H1 (cell line): ENCODE results near the gene TMED8. TPM values are rescaled to one million over a fixed set of nuclear protein-coding genes. Genes with fewer than 3 reads are reported as not detected.
A peak's percentile ranks its signal among the peaks of the same experiment; 100 is the strongest.
"Not testable (repeated sequence)": the region's sequence is repeated elsewhere in the genome, so short reads cannot be mapped to it uniquely, and the experiment has no call there.

Source experiments
- CTCF ChIA-PET: fragments of 300-600 bp; sonication (Branson Sonifier 250); formaldehyde crosslinking; loops from one replicate; lab custom pipeline; 2021; ENCODE audit not compliant: partially characterized antibody; lab: Charles Lee
- POLR2A ChIA-PET: fragments of 300-600 bp; sonication (Branson Sonifier 250); formaldehyde crosslinking; loops from one replicate; lab custom pipeline; 2021; ENCODE audit warnings: inconsistent platforms; ENCODE audit not compliant: partially characterized antibody; lab: Charles Lee
- DNase-seq, 2 experiments: peaks; one replicate each; pipeline versions ENCODE4 v3.0.0 to v3.0.0-alpha.2; 2010 to 2022; ENCODE audit warnings: low spot score in 2 of 2, low read depth in 1 of 2, mixed read lengths in 1 of 2
- FAIRE-seq: peaks from 2 replicates; lab custom pipeline; 2011; peaks lifted over from hg19 to GRCh38; lab: Jason Lieb, UNC
- H2AFZ ChIP-seq: 2 replicates; pipeline ENCODE4 v1.8.1; 2012; ENCODE audit warnings: low read length, inconsistent platforms
- H2AK5ac ChIP-seq: 2 replicates; pipeline ENCODE4 v1.6.1; 2013; ENCODE audit warnings: low read depth, low read length
- H2BK120ac ChIP-seq: replicated peaks from 2 replicates; pipeline ENCODE3; 2013; ENCODE audit warnings: low read depth, low read length, inconsistent platforms
- H2BK12ac ChIP-seq: 2 replicates; pipeline ENCODE4 v1.6.1; 2013; ENCODE audit warnings: low read depth, low read length
- H2BK15ac ChIP-seq: 2 replicates; pipeline ENCODE4 v1.6.1; 2013; ENCODE audit warnings: low read length
- H2BK20ac ChIP-seq: 2 replicates; pipeline ENCODE4 v1.6.1; 2013; ENCODE audit warnings: low read length
- H2BK5ac ChIP-seq: 2 replicates; pipeline ENCODE4 v1.6.1; 2013; ENCODE audit warnings: low read depth, low read length
- H3K14ac ChIP-seq: 2 replicates; pipeline ENCODE4 v1.6.1; 2013; ENCODE audit warnings: inconsistent platforms; ENCODE audit not compliant: insufficient read length
- H3K18ac ChIP-seq: 2 replicates; pipeline ENCODE4 v1.6.1; 2013; ENCODE audit warnings: low read length; ENCODE audit errors: extremely low read depth
- H3K23ac ChIP-seq: 2 replicates; pipeline ENCODE4 v1.6.1; 2013; ENCODE audit warnings: inconsistent platforms; ENCODE audit not compliant: insufficient read length
- H3K23me2 ChIP-seq: 2 replicates; pipeline ENCODE4 v1.6.1; 2013; ENCODE audit warnings: low read depth, low read length
- H3K27ac ChIP-seq: 2 replicates; pipeline ENCODE4 v1.6.1; 2011; ENCODE audit warnings: low read depth, low read length, inconsistent platforms
- H3K27me3 ChIP-seq, 4 experiments: replicated peaks in 1 of 4; 1 replicate in 1 of 4; 2 replicates in 3 of 4; pipeline versions ENCODE4 v1.6.1 to v1.8.1; 2011 to 2013; ENCODE audit warnings: low read length in 3 of 4, mild to moderate bottlenecking in 3 of 4, inconsistent platforms in 2 of 4, mixed read lengths in 2 of 4, moderate library complexity in 1 of 4; ENCODE audit not compliant: control insufficient read depth in 3 of 4, insufficient read depth in 3 of 4; ENCODE audit errors: extremely low read depth in 1 of 4
- H3K36me3 ChIP-seq, 4 experiments: 2 replicates each; pipeline versions ENCODE4 v1.6.1 to v1.8.1; 2011 to 2013; ENCODE audit warnings: mild to moderate bottlenecking in 4 of 4, low read length in 3 of 4, moderate library complexity in 2 of 4, control low read depth in 1 of 4, inconsistent platforms in 1 of 4; ENCODE audit not compliant: insufficient read depth in 4 of 4, control insufficient read depth in 2 of 4
- H3K4ac ChIP-seq: replicated peaks from 2 replicates; pipeline ENCODE3; 2013; ENCODE audit warnings: low read length, low read depth, mixed read lengths, inconsistent platforms; ENCODE audit not compliant: insufficient read length
- H3K4me1 ChIP-seq, 4 experiments: replicated peaks in 1 of 4; 1 replicate in 1 of 4; 2 replicates in 3 of 4; pipeline versions ENCODE4 v1.6.1 to v1.8.1; 2011 to 2013; ENCODE audit warnings: low read length in 3 of 4, inconsistent platforms in 2 of 4, mixed read lengths in 1 of 4; ENCODE audit not compliant: insufficient read depth in 4 of 4, control insufficient read depth in 3 of 4
- H3K4me2 ChIP-seq, 2 experiments: 2 replicates each; pipeline versions ENCODE4 v1.6.1 to v1.8.1; 2011 to 2013; ENCODE audit warnings: low read depth in 2 of 2, low read length in 2 of 2, control low read depth in 1 of 2, inconsistent platforms in 1 of 2, mild to moderate bottlenecking in 1 of 2; ENCODE audit not compliant: insufficient read depth in 1 of 2
- H3K4me3 ChIP-seq, 4 experiments: fragments of 200-600, 300-600 bp in 1 of 4; sonication (generic), shearing (Covaris generic), sonication (Bioruptor Twin) in 1 of 4; 2 replicates each; pipeline versions ENCODE4 v1.5.1 to v1.8.1; 2011 to 2016; ENCODE audit warnings: low read length in 4 of 4, low read depth in 3 of 4, control low read depth in 2 of 4, inconsistent platforms in 2 of 4, mild to moderate bottlenecking in 2 of 4, mixed read lengths in 1 of 4, moderate library complexity in 1 of 4; ENCODE audit not compliant: insufficient read depth in 2 of 4; ENCODE audit errors: extremely low read depth in 1 of 4
- H3K56ac ChIP-seq: replicated peaks from 2 replicates; pipeline ENCODE3; 2013; ENCODE audit warnings: low read depth, mild to moderate bottlenecking, mixed read lengths, low read length, inconsistent platforms; ENCODE audit not compliant: insufficient read length
- H3K79me1 ChIP-seq: 2 replicates; pipeline ENCODE4 v1.6.1; 2013; ENCODE audit warnings: low read depth, low read length, control low read depth
- H3K79me2 ChIP-seq, 2 experiments: 2 replicates each; pipeline versions ENCODE4 v1.6.1 to v1.8.1; 2012 to 2013; ENCODE audit warnings: low read length in 2 of 2, mild to moderate bottlenecking in 2 of 2, inconsistent platforms in 1 of 2; ENCODE audit not compliant: insufficient read depth in 2 of 2, control insufficient read depth in 1 of 2
- H3K9ac ChIP-seq, 4 experiments: replicated peaks in 1 of 4; 1 replicate in 1 of 4; 2 replicates in 3 of 4; pipeline versions ENCODE4 v1.6.1 to v1.8.1; 2011 to 2013; ENCODE audit warnings: low read depth in 3 of 4, low read length in 3 of 4, control low read depth in 2 of 4, mild to moderate bottlenecking in 2 of 4, moderate library complexity in 2 of 4, inconsistent platforms in 1 of 4; ENCODE audit errors: extremely low read depth in 1 of 4
- H3K9me3 ChIP-seq, 2 experiments: 2 replicates each; pipeline versions ENCODE4 v1.6.1 to v1.8.1; 2012 to 2013; ENCODE audit warnings: mild to moderate bottlenecking in 2 of 2, moderate library complexity in 2 of 2, control low read depth in 1 of 2, inconsistent platforms in 1 of 2, low read depth in 1 of 2, low read length in 1 of 2, mixed read lengths in 1 of 2; ENCODE audit not compliant: insufficient read depth in 2 of 2
- H4K20me1 ChIP-seq, 2 experiments: replicated peaks in 1 of 2; 2 replicates each; pipeline versions ENCODE3 to v1.8.1; 2011 to 2013; ENCODE audit warnings: inconsistent platforms in 2 of 2, low read length in 2 of 2, mild to moderate bottlenecking in 1 of 2; ENCODE audit not compliant: insufficient read depth in 2 of 2, control insufficient read depth in 1 of 2
- H4K5ac ChIP-seq: 2 replicates; pipeline ENCODE4 v1.6.1; 2013; ENCODE audit warnings: low read length, low read depth, mixed read lengths, inconsistent platforms; ENCODE audit not compliant: insufficient read length
- H4K8ac ChIP-seq: 2 replicates; pipeline ENCODE4 v1.8.0; 2013; ENCODE audit warnings: mild to moderate bottlenecking, moderate library complexity, low read length, inconsistent platforms; ENCODE audit not compliant: insufficient read depth; ENCODE audit errors: extremely low read depth
- H4K91ac ChIP-seq: replicated peaks from 2 replicates; pipeline ENCODE3; 2013; ENCODE audit warnings: low read length, mixed read lengths, inconsistent platforms; ENCODE audit not compliant: insufficient read length
- SAP30 ChIP-seq: fragments of 300-600 bp; sonication (generic); IDR thresholded peaks from 2 replicates; pipeline ENCODE4 v1.7.1; 2012; ENCODE audit warnings: low read length, moderate library complexity, mild to moderate bottlenecking, inconsistent platforms; ENCODE audit not compliant: insufficient read depth, insufficient replicate concordance
- WGBS, 2 experiments: shearing (Covaris generic) in 1 of 2; methylation state at CpG; one replicate each; pipeline versions ENCODE4 v1.1.6 to v1.1.7; 2013 to 2015; ENCODE audit warnings: low lambda C conversion rate in 2 of 2, mixed read lengths in 2 of 2, inconsistent platforms in 1 of 2, low coverage in 1 of 2, missing lambda C conversion rate in 1 of 2; ENCODE audit not compliant: insufficient replicate concordance in 2 of 2, insufficient coverage in 1 of 2, insufficient read length in 1 of 2; ENCODE audit errors: extremely low coverage in 1 of 2, missing lambda C conversion rate in 1 of 2; 5-methylcytosine and 5-hydroxymethylcytosine counted together
- polyA plus RNA-seq, 7 experiments: library from polyadenylated mRNA; depleted of rRNA in 3 of 7; stranded (reverse) in 5 of 7; unstranded in 2 of 7; fragments of >200 nt in 5 of 7; fragments of 200-250 nt in 2 of 7; gene quantifications; 1 replicate in 5 of 7; 2 replicates in 1 of 7; 4 replicates in 1 of 7; pipeline versions ENCODE4 v1.2.1 to v1.2.3, GENCODE V29; 2011 to 2013; ENCODE audit warnings: missing spikeins in 2 of 7, mixed read lengths in 2 of 7
- total RNA-seq: library from RNA; stranded (reverse); fragmentation: NEBNext Ultra II Directional; extraction: Animal tissue kit (Norgen Biotek cat#: 25700); gene quantifications from 2 replicates; pipeline ENCODE4 v1.2.1, GENCODE V29; 2021

Gene TMED8
- total and polyA plus RNA-seq, 2 of the 8 experiments (the other 6 are each of a cell fraction or from before 2014, with no cell fraction given): 5.5 to 13.4 TPM

- no peak for TF ChIP-seq SAP30
Observed at GRCh38 chr14:77319422-77319821, 57.5 kb downstream of the TMED8 start (continued).

GRCh38 chr14:77318756-77319155 lies 58.1 kb downstream of the TMED8 start:
- not testable (repeated sequence) for H3K4me3 ChIP-seq
- CTCF ChIA-PET: interaction anchor here (0.6 to 2.5 kb wide), 5 partner anchors 9 to 421 kb away, joined by 4 to 10 read pairs (median 4); no protein-coding TSS in a partner anchor

More at GRCh38 chr14:77318756-77319155, 58.1 kb downstream of the TMED8 start:
- H4K91ac ChIP-seq, H3K4me2 ChIP-seq, H2AK5ac ChIP-seq, H2BK20ac ChIP-seq, FAIRE-seq, H4K8ac ChIP-seq, H3K9me3 ChIP-seq, H3K14ac ChIP-seq, H2BK12ac ChIP-seq, H4K5ac ChIP-seq, H3K27me3 ChIP-seq, H2BK15ac ChIP-seq, H2BK120ac ChIP-seq, H4K20me1 ChIP-seq, H3K27ac ChIP-seq, H2AFZ ChIP-seq, H3K23ac ChIP-seq, H3K9ac ChIP-seq, DNase-seq, H3K18ac ChIP-seq, H3K36me3 ChIP-seq, H3K56ac ChIP-seq, H2BK5ac ChIP-seq, H3K23me2 ChIP-seq: not testable (repeated sequence)
- POLR2A ChIA-PET: interaction anchor here (0.7 to 1.3 kb wide), 3 partner anchors 15 to 193 kb away, joined by 3 read pairs; no protein-coding TSS in a partner anchor
- H3K79me1 ChIP-seq: peaks cover 13% of the 10 kb centered on the region
- 90% methylated on average over 11 of the region's 11 CpGs; no CpG with 5 or more reads in 1 of the 2 experiments for WGBS, 2 experiments
- peak overlapping the region; percentile 15 for H3K4ac ChIP-seq
- H3K4me1 ChIP-seq: peaks cover 11 to 25% (median 18%) of the 10 kb centered on the region in 4 experiments; a peak in 6 of 7 replicates
- peaks cover 6 to 46% of the 10 kb centered on the region in 2 experiments for H3K79me2 ChIP-seq
